Stimulated activated CD8-positive, alpha-beta memory T cell treated with anti-CD3 and anti-CD28 coated beads, Interleukin-4, amount 100 ng/mL, for 1 hour (primary cell): Measurements from ENCODE around the gene AGO4.
"Not testable (repeated sequence)": the region's sequence is repeated elsewhere in the genome, so short reads cannot be mapped to it uniquely, and the experiment has no call there.

Experiments used
- DNase-seq, 2 donors: peaks; one replicate each; pipeline ENCODE4 v3.0.0-alpha.2; 2020; ENCODE audit warnings: low read depth in 2 of 2, low spot score in 1 of 2

AGO4 gene

DNA sequence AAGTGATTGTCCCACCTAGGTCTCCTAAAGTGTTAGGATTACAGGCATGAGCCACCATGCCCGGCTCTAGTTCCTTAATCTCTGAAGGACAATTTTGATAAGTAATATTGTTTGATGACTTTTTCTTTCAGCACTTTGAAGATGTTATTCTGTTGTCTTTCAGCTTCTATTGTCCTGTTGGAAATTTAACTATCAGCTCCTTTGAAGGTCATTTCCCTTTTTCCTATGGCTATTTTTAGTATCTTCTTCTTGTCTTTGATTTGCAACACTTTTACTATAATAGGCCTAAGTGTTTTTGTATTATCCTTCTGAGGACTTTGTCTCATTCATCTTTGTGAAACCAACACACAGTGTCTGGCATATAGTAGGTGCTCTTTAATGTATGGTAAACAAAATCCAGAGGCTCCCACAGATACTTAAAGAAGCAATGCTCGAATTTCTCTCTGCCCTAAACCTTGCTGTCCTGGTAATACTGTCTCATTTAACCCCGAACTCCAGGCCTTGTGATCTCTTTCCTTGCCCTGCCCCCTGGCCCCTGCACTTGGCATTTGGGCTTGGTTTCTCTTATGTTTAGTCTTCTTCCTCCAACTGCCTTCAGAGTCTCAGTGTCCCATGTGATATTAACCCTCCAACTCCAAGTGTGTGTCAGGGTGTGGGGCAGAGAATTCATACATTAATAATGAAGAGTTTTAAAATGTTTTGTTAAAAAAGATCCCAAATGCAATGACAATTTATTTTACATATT is 56.2 kb downstream of the AGO4 start:
- DNase-seq: no peak

DNA sequence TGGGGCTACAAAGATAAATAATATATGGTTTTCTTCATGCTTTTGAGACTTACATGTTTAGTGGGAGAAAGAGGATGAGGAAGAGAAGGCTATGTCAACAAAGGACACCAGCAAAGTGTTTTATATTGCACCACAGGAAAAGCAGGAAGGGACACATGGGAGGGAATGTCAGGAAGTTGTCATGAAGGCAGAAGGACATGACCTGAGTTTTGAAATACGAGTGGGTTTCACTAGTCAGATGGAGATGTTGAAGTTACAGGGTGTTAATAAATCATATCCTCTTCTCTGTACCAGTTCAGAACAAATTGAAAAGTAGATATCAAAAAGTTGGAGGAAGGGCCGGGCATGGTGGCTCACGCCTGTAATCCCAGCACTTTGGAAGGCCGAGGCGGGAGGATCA is 57.0 kb downstream of the AGO4 start:
- DNase-seq: no peak

DNA sequence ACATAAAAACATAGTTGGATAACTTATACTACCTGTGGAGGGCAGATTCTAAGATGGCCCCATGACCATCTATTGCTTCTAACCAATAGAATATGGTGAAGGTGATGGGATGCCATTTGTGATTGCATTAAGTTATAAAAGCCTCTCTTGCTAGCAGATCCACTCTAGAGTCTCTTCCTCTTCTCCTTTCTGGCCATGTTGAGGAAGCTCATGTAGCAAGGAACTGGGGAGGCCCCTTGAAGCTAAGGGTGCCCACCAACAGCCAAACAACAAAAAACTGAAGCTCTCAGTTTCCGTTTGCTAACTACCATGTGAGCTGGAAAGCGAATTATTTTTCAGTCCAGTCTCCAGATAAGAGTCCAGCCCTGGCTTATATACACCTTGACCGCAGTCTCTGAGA is 59.2 kb downstream of the AGO4 start:
- DNase-seq: no peak

DNA sequence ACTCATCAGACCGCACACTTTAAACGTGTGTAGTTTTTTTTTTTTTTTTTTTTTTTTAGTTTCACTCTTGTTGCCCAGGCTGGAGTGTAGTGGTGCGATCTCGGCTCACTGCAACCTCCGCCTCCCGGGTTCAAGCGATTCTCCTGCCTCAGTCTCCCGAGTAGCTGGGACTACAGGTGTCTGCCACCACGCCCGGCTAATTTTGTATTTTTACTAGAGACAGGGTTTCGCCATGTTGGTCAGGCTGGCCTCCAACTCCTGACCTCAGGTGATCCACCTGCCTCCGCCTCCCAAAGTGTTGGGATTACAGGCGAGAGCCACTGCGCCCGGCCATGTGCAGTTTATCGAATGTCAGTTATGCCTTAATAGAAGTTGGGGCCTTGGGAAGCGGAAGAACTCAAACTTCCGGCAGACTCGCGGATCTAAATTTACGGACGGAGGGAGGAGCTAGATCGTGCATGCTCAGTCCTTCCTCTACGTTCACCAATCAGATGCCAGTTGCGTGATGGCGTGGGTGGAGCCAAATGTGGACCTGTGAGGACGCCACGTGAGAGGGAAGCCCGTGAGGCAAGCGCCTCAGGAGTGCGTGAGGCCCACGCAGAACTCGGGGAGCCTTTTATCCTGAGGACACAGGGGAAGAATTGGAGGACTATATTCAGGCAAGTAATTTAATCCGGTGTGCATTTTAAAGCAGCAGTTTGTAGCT is 61.6 kb downstream of the AGO4 start:
- not testable (repeated sequence) for DNase-seq

DNA sequence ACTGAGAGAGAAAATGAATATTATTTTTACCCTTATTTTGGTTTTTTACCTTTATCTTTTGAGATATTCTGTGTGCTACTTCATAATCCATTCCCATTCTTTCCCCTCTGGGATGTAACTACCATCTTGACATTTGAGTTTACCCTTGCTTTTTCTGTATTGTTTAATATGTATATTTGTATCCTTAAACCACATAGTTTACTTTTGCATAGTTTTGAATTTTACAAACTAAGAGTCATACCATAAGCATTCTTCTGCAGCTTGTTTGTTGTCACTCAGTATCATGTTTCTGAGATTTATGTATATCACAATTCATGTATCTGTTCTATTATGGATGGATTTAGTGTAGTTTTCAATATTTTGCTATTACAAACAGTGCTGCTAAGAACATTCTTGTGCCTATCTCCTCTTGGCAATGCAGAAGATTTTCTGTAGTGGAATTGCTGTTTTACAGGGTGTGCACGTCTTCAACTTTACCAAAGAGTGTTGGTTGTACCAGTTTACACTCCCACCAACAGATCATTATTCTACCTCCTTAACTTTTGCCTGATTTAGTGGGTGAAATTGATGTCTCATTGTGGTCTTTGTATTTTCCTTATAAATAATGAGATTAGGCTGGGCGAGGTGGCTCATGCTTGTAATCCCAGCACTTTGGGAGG is 63.0 kb downstream of the AGO4 start:
- DNase-seq: no peak

DNA sequence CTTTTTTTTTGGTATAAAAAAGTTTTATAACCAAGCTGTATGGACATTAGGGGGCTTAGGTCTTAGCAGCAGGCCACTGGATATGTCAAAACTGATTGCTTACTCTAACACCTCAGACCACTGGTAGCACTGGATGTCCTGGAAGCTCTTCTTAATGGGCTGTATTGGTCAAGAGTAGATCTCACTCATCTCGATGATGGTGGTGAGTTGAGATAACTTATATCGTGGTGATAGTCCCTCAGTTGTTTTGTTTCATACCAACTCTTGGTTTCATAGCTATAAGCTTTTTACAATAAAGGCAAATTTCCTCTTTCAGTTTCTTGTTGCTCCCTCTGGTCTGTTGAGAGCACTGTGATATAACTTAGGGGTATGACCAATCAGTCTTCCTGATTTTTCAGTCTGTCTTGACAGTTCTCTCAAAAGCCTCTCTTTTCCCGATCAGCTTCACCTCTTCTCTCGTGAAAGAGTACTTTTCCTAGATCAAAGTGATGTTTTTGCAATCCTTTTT is 65.5 kb downstream of the AGO4 start:
- no peak for DNase-seq

DNA sequence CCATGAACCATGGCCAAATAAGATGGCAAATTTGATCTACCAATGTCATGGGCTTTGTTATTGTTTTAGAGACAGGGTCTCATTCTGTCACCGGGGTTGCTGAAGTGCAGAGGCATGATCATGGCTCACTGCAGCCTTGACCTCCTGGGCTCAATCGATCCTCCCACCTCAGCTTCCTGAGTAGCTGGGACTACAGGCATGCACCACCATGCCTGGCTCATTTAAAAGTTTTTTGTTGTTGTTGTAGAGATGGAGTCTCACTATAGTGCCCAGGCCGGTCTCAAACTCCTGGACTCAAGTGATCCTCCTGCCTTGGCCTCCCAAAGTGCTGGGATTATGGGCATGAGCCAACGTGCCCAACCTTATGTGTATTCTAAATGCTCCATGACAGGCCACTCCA is 66.3 kb downstream of the AGO4 start:
- DNase-seq: not testable (repeated sequence)

DNA sequence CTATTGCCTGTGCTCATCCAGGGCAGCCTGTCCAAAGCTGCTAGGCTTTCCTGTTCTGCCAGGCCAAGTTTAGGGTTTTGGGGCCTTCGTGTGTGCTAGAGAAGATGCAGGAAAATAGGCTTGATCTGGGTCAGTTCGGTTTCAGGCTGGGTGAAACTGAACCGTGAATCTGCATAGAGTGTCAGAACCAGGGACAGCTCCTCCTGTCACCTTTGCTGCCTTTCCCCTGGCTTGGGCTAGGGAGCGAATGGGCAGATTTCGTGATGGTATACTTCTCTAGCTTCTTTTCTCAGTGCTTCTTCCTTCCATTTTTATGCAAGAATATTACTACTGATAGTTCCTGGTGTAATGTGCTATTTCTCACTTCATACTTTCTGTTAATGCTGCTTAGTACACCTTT is 69.2 kb downstream of the AGO4 start:
- DNase-seq: no peak

DNA sequence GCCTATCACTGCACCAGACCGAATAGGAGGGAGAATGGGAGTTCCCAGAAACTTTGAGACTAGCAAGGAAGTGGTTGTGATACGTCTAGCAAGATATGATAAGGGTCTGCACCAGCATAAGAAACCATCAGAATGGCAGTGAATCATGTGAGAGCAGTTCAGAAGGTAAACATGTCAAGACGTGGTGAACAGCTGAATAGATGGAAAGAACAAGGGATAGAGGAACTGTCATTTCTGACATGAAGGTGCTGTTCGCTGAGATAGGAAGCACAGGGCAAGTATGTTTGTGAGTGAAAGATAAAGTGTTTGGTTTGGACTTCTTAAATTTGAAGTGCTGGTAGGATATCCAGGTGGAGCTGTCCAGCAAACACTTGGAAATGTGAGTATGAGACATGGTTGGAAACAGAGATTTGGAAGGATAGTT is 74.0 kb downstream of the AGO4 start:
- no peak for DNase-seq

DNA sequence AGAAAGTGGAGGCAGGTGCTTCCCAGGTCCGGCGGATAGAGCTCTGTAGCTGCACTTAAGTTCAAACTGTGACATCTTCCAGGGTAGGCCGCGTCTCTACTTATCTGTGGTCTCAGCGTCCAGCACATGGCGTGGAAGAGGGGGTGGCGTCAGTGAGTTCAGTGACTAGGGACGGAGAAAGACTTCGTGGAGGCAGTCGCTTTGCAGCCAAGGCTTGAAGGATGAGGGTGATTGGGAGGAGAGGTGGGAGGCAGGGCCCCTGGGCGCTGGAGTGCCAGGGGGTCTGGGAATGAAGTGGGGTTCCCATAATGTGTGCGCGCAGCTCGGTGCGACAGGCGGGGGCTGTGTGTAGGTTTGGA is 74.7 kb downstream of the AGO4 start:
- DNase-seq: no peak

DNA sequence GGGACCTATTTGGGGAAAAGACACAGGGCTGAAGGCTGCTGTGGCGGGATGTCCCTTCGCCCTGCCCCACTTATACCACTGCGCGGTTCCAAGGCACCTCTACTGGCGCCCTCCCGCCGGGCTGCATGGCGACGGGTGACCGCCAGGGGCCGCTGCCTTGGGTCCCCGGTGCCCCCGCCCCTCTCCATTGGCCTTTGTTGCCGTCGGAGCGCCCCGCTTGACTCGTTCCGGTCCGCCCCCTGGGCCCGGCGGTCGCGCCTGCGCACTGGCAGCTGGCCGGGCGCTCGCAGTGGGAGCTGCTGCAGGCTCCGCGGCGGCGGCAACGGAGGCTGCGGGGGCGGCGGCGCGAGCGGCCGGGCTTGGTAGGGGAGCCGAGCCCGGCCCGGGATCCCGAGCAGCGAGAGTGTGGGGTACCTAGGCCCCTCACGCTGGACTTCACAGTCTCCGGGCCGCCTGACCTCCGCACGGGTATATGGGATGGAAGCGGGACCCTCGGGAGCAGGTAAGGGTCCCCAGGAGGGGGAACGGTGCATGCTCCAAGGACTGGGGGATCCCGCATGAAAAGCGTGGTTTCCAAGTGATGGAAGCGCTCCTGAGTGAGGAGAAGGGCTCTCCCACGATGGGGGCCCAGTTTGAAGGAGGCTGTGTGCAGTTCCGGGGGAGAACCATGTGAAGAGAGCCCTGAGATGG is 75.3 kb downstream of the AGO4 start, which contains the start of gene AGO1:
Gene AGO1 (plus strand): TSS at position 265 of the 690 bp plus-strand sequence. CDS start 213 bp downstream, at position 478.
- peak; percentile 95 to 96 for DNase-seq

DNA sequence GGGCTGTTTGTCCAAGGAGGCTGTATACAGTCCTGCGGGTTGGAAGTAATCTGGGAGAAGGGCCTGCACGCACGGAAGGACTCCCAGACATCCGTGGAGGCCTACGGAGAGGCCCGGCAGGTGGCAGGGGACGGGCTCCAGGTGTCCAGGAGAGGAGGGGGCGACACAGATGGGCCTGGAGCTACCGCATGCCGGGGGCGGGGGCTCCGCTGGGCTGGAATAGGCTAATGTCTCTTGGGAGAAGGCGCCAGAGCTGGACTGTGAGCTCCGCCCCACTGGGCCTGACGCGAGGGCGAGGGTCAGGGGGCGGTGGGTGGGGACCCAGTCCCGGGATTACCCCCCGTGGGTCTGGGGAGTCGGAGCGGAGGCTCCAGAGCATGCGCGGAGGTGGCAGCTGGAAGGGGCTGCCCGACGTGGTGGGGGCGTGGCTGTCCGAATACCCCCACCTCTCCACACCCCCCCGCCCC is 75.9 kb downstream of the AGO4 start:
- DNase-seq: no peak

DNA sequence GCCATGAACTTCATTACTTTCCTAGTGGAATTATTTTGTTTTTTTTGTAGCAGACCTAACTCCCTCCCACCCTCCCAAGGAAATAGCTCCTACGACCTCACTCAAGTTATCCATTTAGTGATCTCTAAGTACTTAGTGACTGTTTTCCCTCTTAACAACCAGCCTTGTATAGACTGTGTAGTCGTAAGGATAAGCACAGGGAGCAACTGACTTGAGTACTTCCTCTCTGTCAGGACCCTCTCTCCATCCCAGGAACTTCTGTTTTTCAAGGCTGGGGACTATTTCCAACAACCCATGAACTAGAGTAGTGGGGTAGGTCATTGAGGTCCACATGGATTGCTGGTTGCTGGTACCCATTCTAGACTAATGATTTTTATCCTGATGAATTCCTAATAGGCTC is 77.1 kb downstream of the AGO4 start:
- no peak for DNase-seq

DNA sequence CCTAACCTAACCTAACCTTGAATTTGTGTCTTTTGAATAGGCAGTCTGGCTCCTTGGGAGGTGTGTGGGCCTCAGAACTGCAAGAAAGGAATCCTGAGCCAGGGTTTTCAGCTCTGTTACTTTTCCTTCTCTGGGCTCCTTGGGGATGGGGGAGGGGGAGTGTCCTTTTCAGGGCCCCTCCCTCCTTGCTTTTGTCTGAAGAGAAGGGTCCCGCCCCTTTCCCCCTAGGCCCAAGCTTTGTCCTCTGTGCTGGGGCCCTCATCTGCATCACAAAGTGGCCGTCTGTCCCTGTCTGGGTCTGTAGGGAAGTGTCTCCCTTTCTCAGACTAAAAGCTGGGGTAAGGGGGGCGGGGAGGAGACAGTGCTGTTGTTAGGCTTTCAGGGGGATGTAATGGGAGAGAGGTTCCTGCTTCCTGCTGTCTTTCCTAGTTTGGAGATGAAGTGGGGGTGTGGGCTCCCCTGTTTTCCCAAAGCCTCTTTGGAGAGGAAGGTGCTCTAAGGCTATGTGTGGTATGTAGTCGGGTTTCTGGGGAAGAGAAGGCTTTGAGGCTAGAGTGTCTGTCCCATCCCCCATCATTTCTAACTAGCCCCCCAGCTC is 78.2 kb downstream of the AGO4 start:
- no peak for DNase-seq

DNA sequence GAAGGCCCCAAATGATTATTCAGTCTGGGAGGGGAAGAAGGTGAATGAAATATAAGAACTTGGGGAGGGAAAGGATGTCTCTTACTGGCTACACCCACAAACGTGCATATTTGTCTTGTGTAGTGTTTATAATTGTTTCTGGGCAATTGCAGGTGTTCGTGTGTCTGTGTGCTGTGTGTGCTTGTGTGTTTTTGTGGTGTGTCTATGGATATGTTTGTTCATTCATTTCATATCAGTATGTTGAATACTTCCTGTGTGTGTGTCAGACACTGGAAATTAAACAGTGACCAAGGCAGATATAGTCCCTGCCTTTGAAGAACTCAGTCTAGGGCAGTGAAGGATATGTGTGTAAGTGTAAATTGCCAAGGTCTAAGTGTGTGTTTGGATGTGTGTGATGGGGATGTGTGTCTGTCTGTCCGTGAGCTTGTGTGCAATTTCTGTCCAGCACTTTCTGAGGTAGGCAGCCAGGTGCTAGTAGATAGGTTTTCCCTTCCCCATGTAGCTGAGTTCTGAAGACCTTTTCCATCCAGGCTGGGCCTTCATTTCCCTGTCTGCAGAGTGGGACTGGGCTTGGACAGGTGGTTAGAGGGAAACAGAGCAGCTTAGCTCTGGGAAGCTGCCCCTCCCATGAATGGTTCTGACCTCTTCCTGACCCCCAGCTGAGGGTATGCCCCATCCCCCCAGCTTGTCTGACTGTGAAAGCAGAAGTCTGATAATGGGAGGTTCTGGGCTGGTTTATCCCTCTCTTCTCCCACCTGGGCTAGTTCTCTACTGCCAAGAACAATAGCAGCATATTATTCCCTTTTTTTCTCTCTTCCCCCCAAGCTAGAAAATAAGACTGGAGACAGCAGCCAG is 79.0 kb downstream of the AGO4 start:
- no peak for DNase-seq

DNA sequence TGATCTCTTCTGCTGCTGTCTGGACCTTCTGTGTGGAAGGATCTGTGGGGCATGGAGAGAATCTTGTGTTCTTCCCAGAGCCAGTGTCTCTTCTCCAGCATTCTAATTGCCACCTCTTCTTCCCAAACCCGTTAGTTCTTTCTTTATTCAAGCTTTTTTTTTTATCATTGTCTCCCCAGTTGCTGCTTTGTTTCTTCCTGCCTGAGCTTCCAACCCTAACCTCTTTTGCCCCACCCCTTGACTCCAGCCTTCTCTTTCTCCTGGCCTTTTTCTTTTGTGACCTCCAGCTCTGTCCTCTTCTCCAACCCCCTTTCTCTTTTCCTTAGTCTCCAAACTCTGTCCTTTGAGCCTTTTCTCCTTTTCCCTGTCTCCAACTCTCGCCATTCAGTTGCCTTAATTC is 79.7 kb downstream of the AGO4 start:
- DNase-seq: no peak

DNA sequence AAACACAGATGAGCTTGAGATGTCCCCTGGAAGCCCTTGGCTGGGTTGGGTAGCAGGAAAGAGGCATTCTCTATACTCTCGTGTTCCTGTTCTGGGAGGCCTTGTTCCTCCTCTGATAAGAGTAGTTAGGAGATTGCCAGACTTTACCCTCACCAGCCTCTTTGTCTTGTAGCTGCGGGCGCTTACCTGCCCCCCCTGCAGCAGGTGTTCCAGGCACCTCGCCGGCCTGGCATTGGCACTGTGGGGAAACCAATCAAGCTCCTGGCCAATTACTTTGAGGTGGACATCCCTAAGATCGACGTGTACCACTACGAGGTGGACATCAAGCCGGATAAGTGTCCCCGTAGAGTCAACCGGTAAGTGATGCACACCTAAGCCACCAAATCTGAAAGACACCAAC is 80.4 kb downstream of the AGO4 start:
- DNase-seq: no peak

DNA sequence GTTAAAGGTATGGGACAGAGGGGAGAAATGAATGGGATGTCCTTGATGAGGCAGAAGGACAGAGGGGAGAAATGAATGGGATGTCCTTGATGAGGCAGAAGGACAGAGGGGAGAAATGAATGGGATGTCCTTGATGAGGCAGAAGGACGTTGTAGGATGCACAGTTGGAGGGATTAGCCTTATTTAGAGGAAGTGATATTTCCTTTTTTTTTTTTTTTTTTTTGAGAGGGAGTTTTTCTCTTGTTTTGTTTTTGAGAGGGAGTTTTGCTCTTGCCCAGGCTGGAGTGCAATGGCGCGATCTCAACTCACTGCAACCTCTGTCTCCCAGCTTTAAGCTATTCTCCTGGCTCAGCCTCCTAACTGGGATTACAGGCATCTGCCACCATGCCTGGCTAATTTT is 81.2 kb downstream of the AGO4 start:
- not testable (repeated sequence) for DNase-seq

DNA sequence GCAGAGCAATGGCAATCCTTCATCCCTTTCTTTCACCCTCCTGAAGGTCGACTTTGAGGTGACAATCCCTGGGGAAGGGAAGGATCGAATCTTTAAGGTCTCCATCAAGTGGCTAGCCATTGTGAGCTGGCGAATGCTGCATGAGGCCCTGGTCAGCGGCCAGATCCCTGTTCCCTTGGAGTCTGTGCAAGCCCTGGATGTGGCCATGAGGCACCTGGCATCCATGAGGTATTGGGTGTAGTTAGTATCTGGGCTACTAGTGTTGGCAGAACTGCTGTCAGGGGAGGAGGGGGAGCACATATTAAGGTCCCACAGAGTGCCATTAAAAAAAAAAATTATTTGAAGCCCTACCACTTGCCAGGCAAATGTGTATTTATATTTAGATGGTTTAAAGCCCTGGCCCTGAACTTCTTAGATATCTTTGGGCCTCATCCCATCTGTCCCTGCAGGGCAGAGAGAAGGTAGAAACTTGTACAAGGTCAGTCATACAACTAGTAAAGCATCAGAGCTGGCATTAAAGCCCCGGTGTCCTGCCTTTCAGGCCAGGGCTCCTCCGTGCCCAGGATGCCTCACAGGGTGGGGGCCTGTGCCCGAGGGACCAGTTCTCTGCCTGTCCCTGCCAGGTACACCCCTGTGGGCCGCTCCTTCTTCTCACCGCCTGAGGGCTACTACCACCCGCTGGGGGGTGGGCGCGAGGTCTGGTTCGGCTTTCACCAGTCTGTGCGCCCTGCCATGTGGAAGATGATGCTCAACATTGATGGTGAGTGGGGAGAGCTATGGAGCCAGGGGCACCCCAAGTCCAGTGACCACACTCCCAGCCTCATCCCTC is 85.4 kb downstream of the AGO4 start:
- no peak for DNase-seq
